Kidney capillary endothelial cell (primary cell): ENCODE results near the gene LARP4B.
A peak's percentile ranks its signal among the peaks of the same experiment; 100 is the strongest.
"Not testable (repeated sequence)": the region's sequence is repeated elsewhere in the genome, so short reads cannot be mapped to it uniquely, and the experiment has no call there.

Experiments
- DNase-seq: peaks from one replicate; pipeline ENCODE4 v3.0.0-alpha.2; 2018; ENCODE audit warnings: low spot score

The LARP4B gene

GRCh38 chr10:958106-958505 is 26.6 kb upstream of the LARP4B start:
- no peak for DNase-seq

- DNase-seq = no peak
Measured at GRCh38 chr10:955820-956217, 24.3 kb upstream of the LARP4B start.

GRCh38 chr10:955127-955819 is 23.8 kb upstream of the LARP4B start:
- no peak for DNase-seq

GRCh38 chr10:954396-954795 is 22.9 kb upstream of the LARP4B start:
- DNase-seq = no peak

GRCh38 chr10:953836-954235 is 22.3 kb upstream of the LARP4B start:
- no peak for DNase-seq

GRCh38 chr10:949446-949845 is 17.9 kb upstream of the LARP4B start:
- no peak for DNase-seq

GRCh38 chr10:948347-948746 is 16.8 kb upstream of the LARP4B start:
- DNase-seq = no peak

GRCh38 chr10:947881-948280 is 16.4 kb upstream of the LARP4B start:
- DNase-seq = no peak

GRCh38 chr10:947051-947450 is 15.5 kb upstream of the LARP4B start:
- no peak for DNase-seq

GRCh38 chr10:945778-946177 is 14.3 kb upstream of the LARP4B start:
- no peak for DNase-seq

GRCh38 chr10:944034-944831 is 12.7 kb upstream of the LARP4B start:
- DNase-seq = peak; percentile 67

GRCh38 chr10:943334-944033 is 12.0 kb upstream of the LARP4B start:
- DNase-seq = no peak

- DNase-seq = no peak
Measured at GRCh38 chr10:938941-939678, 7.6 kb upstream of the LARP4B start.

GRCh38 chr10:934746-935406 is 3.4 kb upstream of the LARP4B start:
- no peak for DNase-seq

- DNase-seq = not testable (repeated sequence)
Measured at GRCh38 chr10:934165-934564, 2.7 kb upstream of the LARP4B start.

- no peak for DNase-seq
Measured at GRCh38 chr10:932589-932988, 1.1 kb upstream of the LARP4B start.

- DNase-seq = peak; percentile 51
Measured at GRCh38 chr10:930625-931325, 730 bp downstream of the LARP4B start.

- no peak for DNase-seq
Measured at GRCh38 chr10:929960-930624, 1.4 kb downstream of the LARP4B start.

GRCh38 chr10:927131-927530 is 4.4 kb downstream of the LARP4B start:
- DNase-seq = no peak

- DNase-seq = no peak
Measured at GRCh38 chr10:926075-926698, 5.3 kb downstream of the LARP4B start.
